ENCODE data around the gene NDEL1. TPM values are rescaled to one million over a fixed set of nuclear protein-coding genes. Genes with fewer than 3 reads are reported as not detected.
A peak's percentile ranks its signal among the peaks of the same experiment; 100 is the strongest.

The NDEL1 gene
- total RNA-seq, 1 donor from 2014 or later = 33.4 TPM

DNA sequence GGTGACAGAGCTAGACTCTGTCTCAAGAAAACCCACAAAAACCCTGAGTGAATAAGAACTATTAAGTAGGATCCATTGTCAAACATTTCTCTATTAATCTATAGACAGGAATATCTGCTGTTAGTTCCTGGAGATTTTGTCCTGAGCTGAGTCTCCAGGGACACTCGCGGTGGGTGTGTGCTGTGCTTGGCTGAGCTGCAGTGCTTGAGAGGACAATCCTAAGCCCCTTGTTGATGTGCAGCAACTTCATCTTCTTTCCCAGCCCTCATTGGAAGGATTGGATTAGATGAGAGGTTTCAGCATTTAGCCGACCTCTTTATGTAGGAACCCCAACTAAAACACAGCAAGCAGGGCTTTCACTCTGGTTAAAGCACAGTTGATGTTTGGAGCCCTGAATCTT, 33.3 kb downstream of the NDEL1 start:
- H3K4me3 ChIP-seq (ENCODE audit: low read depth, low read length) = no peak overlapping the region
- TF ChIP-seq, protein P1, sequence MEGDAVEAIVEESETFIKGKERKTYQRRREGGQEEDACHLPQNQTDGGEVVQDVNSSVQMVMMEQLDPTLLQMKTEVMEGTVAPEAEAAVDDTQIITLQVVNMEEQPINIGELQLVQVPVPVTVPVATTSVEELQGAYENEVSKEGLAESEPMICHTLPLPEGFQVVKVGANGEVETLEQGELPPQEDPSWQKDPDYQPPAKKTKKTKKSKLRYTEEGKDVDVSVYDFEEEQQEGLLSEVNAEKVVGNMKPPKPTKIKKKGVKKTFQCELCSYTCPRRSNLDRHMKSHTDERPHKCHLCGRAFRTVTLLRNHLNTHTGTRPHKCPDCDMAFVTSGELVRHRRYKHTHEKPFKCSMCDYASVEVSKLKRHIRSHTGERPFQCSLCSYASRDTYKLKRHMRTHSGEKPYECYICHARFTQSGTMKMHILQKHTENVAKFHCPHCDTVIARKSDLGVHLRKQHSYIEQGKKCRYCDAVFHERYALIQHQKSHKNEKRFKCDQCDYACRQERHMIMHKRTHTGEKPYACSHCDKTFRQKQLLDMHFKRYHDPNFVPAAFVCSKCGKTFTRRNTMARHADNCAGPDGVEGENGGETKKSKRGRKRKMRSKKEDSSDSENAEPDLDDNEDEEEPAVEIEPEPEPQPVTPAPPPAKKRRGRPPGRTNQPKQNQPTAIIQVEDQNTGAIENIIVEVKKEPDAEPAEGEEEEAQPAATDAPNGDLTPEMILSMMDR (conservative IDR thresholded peaks at IDR 0.05; ENCODE audit: low read depth, low read length) = no peak
- DNase-seq (ENCODE audit: low read depth) = no peak

DNA sequence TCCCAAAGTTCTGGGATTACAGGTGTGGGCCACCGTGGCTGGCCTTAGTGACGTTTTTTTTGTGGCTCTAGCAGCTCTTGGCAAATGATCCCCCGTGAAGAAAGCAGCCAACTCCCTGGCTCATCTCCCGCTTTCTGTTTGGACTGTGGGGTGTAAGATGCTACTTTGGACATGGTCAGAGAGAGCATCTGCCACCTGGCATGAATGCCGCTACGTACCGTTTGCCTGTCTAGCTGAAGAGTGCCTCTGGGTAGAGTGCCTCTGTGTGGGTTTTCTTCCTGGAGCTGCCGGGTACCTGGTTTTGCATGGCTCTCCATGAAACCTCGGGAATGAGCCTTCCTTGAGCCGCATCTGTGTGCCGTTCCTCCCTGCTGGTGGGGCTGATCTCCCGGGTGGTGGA, 34.3 kb downstream of the NDEL1 start:
- DNase-seq (ENCODE audit: low read depth) = no peak
- TF ChIP-seq, protein P1 (conservative IDR thresholded peaks at IDR 0.05; ENCODE audit: low read depth, low read length) = no peak
- no peak overlapping the region for H3K4me3 ChIP-seq (ENCODE audit: low read depth, low read length)

DNA sequence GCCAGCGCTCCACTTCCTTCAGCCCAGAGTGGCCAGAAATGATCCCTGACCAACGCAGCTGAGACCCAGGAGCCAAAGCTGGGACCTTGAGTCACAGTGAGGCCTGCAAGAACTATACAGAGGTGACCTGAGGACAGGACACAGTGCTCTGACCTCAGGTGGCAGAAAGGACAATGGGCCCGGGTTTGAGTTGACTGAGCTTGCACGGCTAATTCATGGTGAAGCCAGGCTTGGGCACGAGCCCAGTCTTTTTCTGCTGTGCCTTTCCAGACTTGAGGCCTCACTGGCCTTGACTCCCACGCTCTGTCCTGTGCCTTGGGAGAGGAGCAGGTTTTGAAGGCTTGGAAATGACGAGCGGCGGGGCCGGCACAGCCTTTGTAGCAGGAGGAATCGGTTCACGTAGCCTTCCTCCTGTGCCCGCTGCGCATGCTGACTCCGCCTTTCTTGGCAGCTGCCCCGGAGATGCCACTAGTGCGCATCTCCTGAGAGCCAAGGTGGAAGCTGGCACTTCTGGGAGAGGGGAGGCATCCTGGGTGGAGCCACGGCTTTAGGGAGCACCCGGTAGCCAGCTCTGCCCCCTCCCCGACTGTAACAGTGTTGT, 34.9 kb downstream of the NDEL1 start:
- DNase-seq (ENCODE audit: low read depth) = peak; percentile 18
- no peak overlapping the region for H3K4me3 ChIP-seq (ENCODE audit: low read depth, low read length)

DNA sequence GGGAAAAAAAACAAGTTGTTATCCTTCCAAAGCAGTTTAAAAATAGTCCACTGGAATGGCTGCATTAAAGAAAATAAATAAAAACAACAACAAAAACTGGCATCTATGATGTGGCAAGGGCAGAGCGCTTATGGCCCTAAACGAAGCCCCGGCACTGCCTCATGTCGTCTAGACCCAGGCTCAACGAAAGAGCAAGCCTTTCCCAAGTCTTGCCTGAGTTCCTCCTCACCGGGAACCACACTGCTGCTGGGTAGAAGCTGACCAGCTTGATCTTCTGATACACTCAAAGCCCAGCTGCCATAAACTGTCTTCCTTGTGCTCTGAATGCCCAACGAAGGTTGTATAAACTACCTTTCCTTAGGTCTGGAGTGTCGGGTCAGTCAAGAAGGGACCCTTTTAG, 37.0 kb downstream of the NDEL1 start:
- H3K4me3 ChIP-seq (ENCODE audit: low read depth, low read length) = no peak overlapping the region
- no peak for DNase-seq (ENCODE audit: low read depth)
- TF ChIP-seq, protein P1 (conservative IDR thresholded peaks at IDR 0.05; ENCODE audit: low read depth, low read length) = no peak

More for the DNA sequence above, 34.9 kb downstream of the NDEL1 start:
- TF ChIP-seq, protein P1 (conservative IDR thresholded peaks at IDR 0.05; ENCODE audit: low read depth, low read length) = no peak

DNA sequence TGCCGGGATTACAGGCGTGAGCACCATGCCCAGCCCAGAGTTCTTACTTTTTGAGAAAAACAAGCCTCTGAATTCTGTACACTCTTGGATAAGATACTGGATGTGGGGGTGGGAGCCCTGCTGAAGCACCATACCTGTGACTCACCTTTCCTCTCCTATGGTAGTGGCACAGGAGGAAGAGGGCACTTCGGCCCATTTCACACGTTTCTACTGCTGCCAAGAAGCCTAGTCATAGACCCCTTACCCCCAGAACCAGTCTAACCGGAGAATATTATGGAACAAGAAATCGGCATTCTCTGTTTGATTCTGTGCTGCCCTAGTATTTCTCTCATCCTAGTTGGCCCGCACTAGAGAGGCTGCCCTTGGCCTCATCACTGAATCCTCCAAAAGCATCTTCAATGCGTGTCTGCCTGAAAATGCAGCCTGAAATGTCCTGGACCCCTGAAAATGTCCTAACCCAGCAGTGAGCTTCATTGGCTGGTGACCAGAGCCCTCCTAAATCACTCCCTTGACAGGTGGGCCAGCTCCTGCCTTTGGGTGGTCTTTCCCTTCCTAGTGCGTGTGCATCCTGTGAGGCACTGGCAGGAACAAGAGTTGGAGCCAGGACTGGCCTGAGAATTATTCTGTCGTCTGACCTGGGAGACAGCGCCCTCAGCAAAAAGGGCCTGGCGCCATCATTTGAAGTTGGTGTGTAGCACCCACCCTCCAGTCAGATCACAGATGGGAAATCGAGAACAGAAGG, 37.9 kb downstream of the NDEL1 start:
- H3K4me3 ChIP-seq (ENCODE audit: low read depth, low read length) = no peak overlapping the region
- TF ChIP-seq, protein P1 (conservative IDR thresholded peaks at IDR 0.05; ENCODE audit: low read depth, low read length) = no peak
- no peak for DNase-seq (ENCODE audit: low read depth)

DNA sequence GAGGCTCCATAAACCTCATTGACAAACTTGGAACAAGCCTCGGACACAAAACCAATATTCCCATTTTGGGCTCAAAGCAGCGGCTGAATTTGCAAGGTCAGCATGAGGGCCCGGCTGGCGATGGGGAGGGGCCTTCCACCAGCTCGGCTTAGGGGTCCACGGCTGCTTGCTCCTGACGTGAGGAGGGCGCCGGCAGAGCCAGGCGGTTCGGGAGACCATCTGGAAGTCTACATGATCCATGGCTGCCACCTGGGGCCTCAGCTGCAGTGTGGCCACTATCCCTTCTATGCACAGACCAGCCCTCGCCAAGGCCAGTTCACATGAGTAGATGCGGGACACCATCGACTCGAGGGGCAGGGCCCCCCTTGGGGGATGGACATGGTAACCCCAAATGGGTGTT, 39.1 kb downstream of the NDEL1 start:
- TF ChIP-seq, protein P1 (conservative IDR thresholded peaks at IDR 0.05; ENCODE audit: low read depth, low read length) = no peak
- no peak overlapping the region for H3K4me3 ChIP-seq (ENCODE audit: low read depth, low read length)
- no peak for DNase-seq (ENCODE audit: low read depth)

DNA sequence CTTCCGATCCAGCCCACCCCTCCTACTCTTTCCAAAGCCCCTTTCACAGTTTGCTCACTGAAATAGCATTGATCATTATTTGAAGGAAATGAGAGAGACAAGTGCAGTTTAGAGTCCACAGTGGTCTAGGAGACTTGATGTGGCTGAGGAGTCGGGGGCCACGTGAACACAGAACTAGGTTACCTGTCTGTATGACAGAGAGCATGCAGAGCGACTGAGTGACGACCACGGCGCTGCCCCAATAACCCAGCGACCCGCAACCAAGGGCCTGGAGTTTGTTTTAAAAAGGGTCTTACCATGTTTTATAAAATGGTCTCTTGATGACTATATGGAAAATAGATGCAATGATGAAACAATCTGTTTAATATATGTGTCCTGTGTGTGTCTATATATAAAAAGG, 39.5 kb downstream of the NDEL1 start:
- H3K4me3 ChIP-seq (ENCODE audit: low read depth, low read length) = no peak overlapping the region
- TF ChIP-seq, protein P1 (conservative IDR thresholded peaks at IDR 0.05; ENCODE audit: low read depth, low read length) = no peak
- no peak for DNase-seq (ENCODE audit: low read depth)
